ENCODE data around the gene KCNMB1.

DNA sequence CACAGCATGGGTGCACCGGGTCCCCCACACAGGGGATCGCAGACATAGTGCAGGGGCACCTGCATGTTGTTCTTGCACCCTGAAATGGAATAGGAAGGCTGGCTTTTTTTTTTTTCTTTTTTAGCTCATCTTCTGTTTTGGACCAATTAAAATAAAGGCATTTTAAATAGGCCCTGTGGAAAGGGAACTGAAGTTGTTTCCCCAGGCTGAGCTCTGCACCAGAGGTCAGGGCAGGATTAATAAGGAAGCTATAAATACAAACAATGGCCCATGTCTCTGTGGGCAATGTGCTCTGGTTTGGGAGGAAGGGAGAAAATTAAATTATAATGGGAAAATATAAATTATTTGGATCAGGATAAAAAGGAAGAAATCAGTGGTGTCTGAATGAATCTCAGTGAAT is 21.2 kb upstream of the KCNMB1 start:
- TF ChIP-seq POLR2A (IDR thresholded peaks at IDR 0.05): no peak
- TF ChIP-seq, protein P1, sequence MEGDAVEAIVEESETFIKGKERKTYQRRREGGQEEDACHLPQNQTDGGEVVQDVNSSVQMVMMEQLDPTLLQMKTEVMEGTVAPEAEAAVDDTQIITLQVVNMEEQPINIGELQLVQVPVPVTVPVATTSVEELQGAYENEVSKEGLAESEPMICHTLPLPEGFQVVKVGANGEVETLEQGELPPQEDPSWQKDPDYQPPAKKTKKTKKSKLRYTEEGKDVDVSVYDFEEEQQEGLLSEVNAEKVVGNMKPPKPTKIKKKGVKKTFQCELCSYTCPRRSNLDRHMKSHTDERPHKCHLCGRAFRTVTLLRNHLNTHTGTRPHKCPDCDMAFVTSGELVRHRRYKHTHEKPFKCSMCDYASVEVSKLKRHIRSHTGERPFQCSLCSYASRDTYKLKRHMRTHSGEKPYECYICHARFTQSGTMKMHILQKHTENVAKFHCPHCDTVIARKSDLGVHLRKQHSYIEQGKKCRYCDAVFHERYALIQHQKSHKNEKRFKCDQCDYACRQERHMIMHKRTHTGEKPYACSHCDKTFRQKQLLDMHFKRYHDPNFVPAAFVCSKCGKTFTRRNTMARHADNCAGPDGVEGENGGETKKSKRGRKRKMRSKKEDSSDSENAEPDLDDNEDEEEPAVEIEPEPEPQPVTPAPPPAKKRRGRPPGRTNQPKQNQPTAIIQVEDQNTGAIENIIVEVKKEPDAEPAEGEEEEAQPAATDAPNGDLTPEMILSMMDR (IDR thresholded peaks at IDR 0.05): no peak
